PC-9 (cell line): ENCODE measurements around the gene MDM4. TPM values are rescaled to one million over a fixed set of nuclear protein-coding genes. Genes with fewer than 3 reads are reported as not detected.

ENCODE experiments used
- BruUV-seq: library from RNA; stranded (reverse); fragments of 400-500 nt; replicated peaks from 2 replicates; lab custom pipeline; 2021; lab: Mats Ljungman, UMichigan
- CTCF ChIA-PET: fragments of 300-600 bp; sonication (Branson Sonifier 250); formaldehyde crosslinking; loops from one replicate; lab custom pipeline; 2022; ENCODE audit warnings: antibody characterized with exemption; lab: Charles Lee
- POLR2A ChIA-PET: fragments of 300-600 bp; sonication (Branson Sonifier 250); formaldehyde crosslinking; loops from one replicate; lab custom pipeline; 2022; ENCODE audit warnings: antibody characterized with exemption; ENCODE audit not compliant: unreplicated experiment; lab: Charles Lee
- DNase-seq, 2 experiments: peaks; one replicate each; pipeline versions ENCODE4 v3.0.0 to v3.0.0-alpha.2; 2015 to 2022; ENCODE audit warnings: mixed read lengths in 1 of 2
- H2AFZ ChIP-seq: fragments of 200-600 bp; sonication (generic); 2 replicates; pipeline ENCODE4 v1.8.1; 2017; ENCODE audit warnings: antibody characterized with exemption
- H3F3A ChIP-seq: fragments of 200-600 bp; sonication (generic); 2 replicates; pipeline ENCODE4 v1.8.1; 2017; ENCODE audit warnings: antibody characterized with exemption, mild to moderate bottlenecking, low read depth; ENCODE audit not compliant: insufficient read depth
- H3K27ac ChIP-seq: fragments of 200-600 bp; sonication (generic); 2 replicates; pipeline ENCODE4 v1.6.1; 2016; ENCODE audit warnings: mixed run types
- H3K27me3 ChIP-seq: fragments of 200-600 bp; sonication (generic); 2 replicates; pipeline ENCODE4 v1.6.1; 2016; ENCODE audit warnings: low read depth, mixed run types; ENCODE audit not compliant: insufficient read depth
- H3K36me3 ChIP-seq: fragments of 200-600 bp; sonication (generic); 2 replicates; pipeline ENCODE4 v1.6.1; 2016; ENCODE audit warnings: low read depth, mixed run types
- H3K4me1 ChIP-seq: fragments of 200-600 bp; sonication (generic); replicated peaks from 2 replicates; pipeline ENCODE4 v1.6.1; 2016; ENCODE audit warnings: mixed run types; ENCODE audit not compliant: insufficient read depth
- H3K4me2 ChIP-seq: fragments of 200-600 bp; sonication (generic); 2 replicates; pipeline ENCODE4 v1.6.1; 2017; ENCODE audit warnings: mixed run types
- H3K4me3 ChIP-seq: fragments of 200-600 bp; sonication (generic); 2 replicates; pipeline ENCODE4 v1.6.1; 2016; ENCODE audit warnings: mixed run types
- H3K79me2 ChIP-seq: fragments of 200-600 bp; sonication (generic); 2 replicates; pipeline ENCODE4 v1.6.1; 2017; ENCODE audit warnings: low read depth, mixed run types
- H3K9me2 ChIP-seq: fragments of 200-600 bp; sonication (generic); 2 replicates; pipeline ENCODE4 v1.8.1; 2017; ENCODE audit warnings: mild to moderate bottlenecking; ENCODE audit not compliant: insufficient read depth
- H3K9me3 ChIP-seq: fragments of 200-600 bp; sonication (generic); 2 replicates; pipeline ENCODE4 v1.8.1; 2016; ENCODE audit warnings: low read depth; ENCODE audit not compliant: insufficient read depth
- H4K20me1 ChIP-seq: fragments of 200-600 bp; sonication (generic); 2 replicates; pipeline ENCODE4 v1.8.1; 2017; ENCODE audit not compliant: insufficient read depth
- EZH2 ChIP-seq: fragments of 200-600 bp; sonication (generic); IDR thresholded peaks from 2 replicates; pipeline ENCODE4 v1.8.0; 2017; ENCODE audit warnings: antibody characterized with exemption, low read depth
- intact Hi-C: fragments of 100-400 bp; cut with micrococcal nuclease; formaldehyde crosslinking; loops from one replicate; pipeline ENCODE4 v1.10.0; 2022; ENCODE audit not compliant: unreplicated experiment
- total RNA-seq: library from RNA; stranded (reverse); gene quantifications from 2 replicates; pipeline ENCODE4 v1.2.3, GENCODE V29; 2021
- TF ChIP-seq, protein P1 (sequence below): fragments of 200-600 bp; sonication (generic); conservative IDR thresholded peaks from 2 replicates; pipeline ENCODE4 v1.6.1; 2017; ENCODE audit warnings: mixed run types, antibody characterized with exemption, mild to moderate bottlenecking, moderate library complexity

The MDM4 gene
- total RNA-seq, 1 experiment from 2014 or later = 69.2 TPM

- CTCF ChIA-PET = no interaction called here
- Histone ChIP-seq H2AFZ (no peak overlapping the region), H3K4me1 (no peaks in the 10 kb centered on the region), H3K9me3 (no peaks in the 10 kb centered on the region), H3K36me3 (peaks cover 78% of the 10 kb centered on the region), H3K4me2 (no peak overlapping the region), H3K79me2 (no peaks in the 10 kb centered on the region), H3F3A (peaks cover 22% of the 10 kb centered on the region; the same call in 1 of the 2 replicates), H3K4me3 (no peak overlapping the region), H4K20me1 (peaks cover 9% of the 10 kb centered on the region; the same call in 1 of the 2 replicates), H3K9me2 (0 out of 2 replicates have a peak, but pooled peaks cover 7% of the 10 kb centered on the region), H3K27ac (no peak overlapping the region), H3K27me3 (no peaks in the 10 kb centered on the region)
- no peak for DNase-seq
- intact Hi-C loops = no loop called here
- BruUV-seq = no TSS peak
- POLR2A ChIA-PET = interaction anchor here (0.7 kb wide), 1 partner anchor 177 kb away, joined by 3 read pairs; no protein-coding TSS in a partner anchor
- TF ChIP-seq EZH2 = no peak
- TF ChIP-seq, protein P1, sequence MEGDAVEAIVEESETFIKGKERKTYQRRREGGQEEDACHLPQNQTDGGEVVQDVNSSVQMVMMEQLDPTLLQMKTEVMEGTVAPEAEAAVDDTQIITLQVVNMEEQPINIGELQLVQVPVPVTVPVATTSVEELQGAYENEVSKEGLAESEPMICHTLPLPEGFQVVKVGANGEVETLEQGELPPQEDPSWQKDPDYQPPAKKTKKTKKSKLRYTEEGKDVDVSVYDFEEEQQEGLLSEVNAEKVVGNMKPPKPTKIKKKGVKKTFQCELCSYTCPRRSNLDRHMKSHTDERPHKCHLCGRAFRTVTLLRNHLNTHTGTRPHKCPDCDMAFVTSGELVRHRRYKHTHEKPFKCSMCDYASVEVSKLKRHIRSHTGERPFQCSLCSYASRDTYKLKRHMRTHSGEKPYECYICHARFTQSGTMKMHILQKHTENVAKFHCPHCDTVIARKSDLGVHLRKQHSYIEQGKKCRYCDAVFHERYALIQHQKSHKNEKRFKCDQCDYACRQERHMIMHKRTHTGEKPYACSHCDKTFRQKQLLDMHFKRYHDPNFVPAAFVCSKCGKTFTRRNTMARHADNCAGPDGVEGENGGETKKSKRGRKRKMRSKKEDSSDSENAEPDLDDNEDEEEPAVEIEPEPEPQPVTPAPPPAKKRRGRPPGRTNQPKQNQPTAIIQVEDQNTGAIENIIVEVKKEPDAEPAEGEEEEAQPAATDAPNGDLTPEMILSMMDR = no peak
Measured at GRCh38 chr1:204545881-204546280, 29.7 kb downstream of the MDM4 start.

DNA sequence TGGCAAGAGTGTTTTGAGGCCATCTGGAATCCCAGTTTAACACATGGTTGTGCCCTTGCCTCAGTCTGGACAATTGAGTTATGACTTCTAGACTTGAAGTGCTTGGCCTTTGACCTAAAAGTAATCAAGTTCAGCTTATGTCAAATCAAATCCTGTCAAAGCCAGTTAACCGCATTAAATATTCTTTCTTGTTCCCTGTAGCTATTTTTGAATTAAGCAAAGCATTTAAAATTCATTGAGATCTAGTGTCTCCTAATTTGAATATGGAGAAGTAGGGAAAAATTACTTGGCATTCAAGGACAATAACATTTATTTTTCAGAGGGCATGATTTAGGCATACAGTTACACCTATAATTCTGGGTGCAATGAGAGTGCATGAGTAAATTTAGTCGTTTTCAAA lies 32.1 kb downstream of the MDM4 start:
- H3K4me3 ChIP-seq = no peak overlapping the region
- TF ChIP-seq EZH2 = no peak
- TF ChIP-seq, protein P1 = no peak
- 0 out of 2 replicates have a peak, but pooled peaks cover 7% of the 10 kb centered on the region for H3K9me2 ChIP-seq
- no TSS peak for BruUV-seq
- ChIA-PET CTCF (no interaction called here), POLR2A (interaction anchor here (0.6 kb wide), 1 partner anchor 259 kb away, joined by 7 read pairs; no protein-coding TSS in a partner anchor)
- peaks cover 22% of the 10 kb centered on the region; the same call in 1 of the 2 replicates for H3F3A ChIP-seq
- no peak overlapping the region for H2AFZ ChIP-seq
- DNase-seq = no peak
- no peaks in the 10 kb centered on the region for H3K4me1 ChIP-seq
- H3K9me3 ChIP-seq = no peaks in the 10 kb centered on the region
- H3K4me2 ChIP-seq = no peak overlapping the region
- no peaks in the 10 kb centered on the region for H3K79me2 ChIP-seq
- no peak overlapping the region for H3K27ac ChIP-seq
- peaks cover 9% of the 10 kb centered on the region; the same call in 1 of the 2 replicates for H4K20me1 ChIP-seq
- peaks cover 55% of the 10 kb centered on the region for H3K36me3 ChIP-seq
- no peaks in the 10 kb centered on the region for H3K27me3 ChIP-seq
- intact Hi-C loops = no loop called here

DNA sequence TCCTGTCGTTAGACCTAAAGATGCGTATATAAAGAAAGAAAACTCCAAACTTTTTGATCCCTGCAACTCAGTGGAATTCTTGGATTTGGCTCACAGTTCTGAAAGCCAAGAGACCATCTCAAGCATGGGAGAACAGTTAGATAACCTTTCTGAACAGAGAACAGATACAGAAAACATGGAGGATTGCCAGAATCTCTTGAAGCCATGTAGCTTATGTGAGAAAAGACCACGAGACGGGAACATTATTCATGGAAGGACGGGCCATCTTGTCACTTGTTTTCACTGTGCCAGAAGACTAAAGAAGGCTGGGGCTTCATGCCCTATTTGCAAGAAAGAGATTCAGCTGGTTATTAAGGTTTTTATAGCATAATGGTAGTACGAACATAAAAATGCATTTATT lies 33.1 kb downstream of the MDM4 start:
- H3F3A ChIP-seq = peaks cover 12% of the 10 kb centered on the region; the same call in 1 of the 2 replicates
- H3K4me2 ChIP-seq = no peak overlapping the region
- H3K36me3 ChIP-seq = peaks cover 46% of the 10 kb centered on the region
- ChIA-PET POLR2A (no interaction called here), CTCF (no interaction called here)
- H3K9me2 ChIP-seq = 0 out of 2 replicates have a peak, but pooled peaks cover 7% of the 10 kb centered on the region
- no peaks in the 10 kb centered on the region for H3K79me2 ChIP-seq
- H3K4me1 ChIP-seq = no peaks in the 10 kb centered on the region
- no peak overlapping the region for H3K4me3 ChIP-seq
- H3K9me3 ChIP-seq = no peaks in the 10 kb centered on the region
- DNase-seq = no peak
- TF ChIP-seq, protein P1 = no peak
- no peak for TF ChIP-seq EZH2
- BruUV-seq = no TSS peak
- no peak overlapping the region for H2AFZ ChIP-seq
- H4K20me1 ChIP-seq = 0 out of 2 replicates have a peak, but pooled peaks cover 12% of the 10 kb centered on the region
- intact Hi-C loops = no loop called here
- no peaks in the 10 kb centered on the region for H3K27me3 ChIP-seq
- H3K27ac ChIP-seq = no peak overlapping the region
